Heart left ventricle (tissue), 16 donors: ENCODE measurements around the gene IRX4. TPM values are rescaled to one million over a fixed set of nuclear protein-coding genes. Genes with fewer than 3 reads are reported as not detected.

Experiments
- ATAC-seq, 4 donors: fragments of 200-7000 bp; cut with Tn5 transposase; one replicate each; pipeline ENCODE4 v1.9.1; 2020 to 2022; ENCODE audit warnings: moderate library complexity in 4 of 4, mild to moderate bottlenecking in 3 of 4, moderate number of reproducible peaks in 1 of 4
- DNase-seq, 5 donors: peaks; one replicate each; pipeline ENCODE4 v3.0.0-alpha.2; 2020
- H3K27ac ChIP-seq, 12 donors: fragments of 200-600 bp; sonication (generic) in 4 of 12; one replicate each; pipeline versions ENCODE4 v1.5.0 to v1.8.0; 2016 to 2022; ENCODE audit warnings: mild to moderate bottlenecking in 2 of 12
- H3K27me3 ChIP-seq, 9 donors: fragments of 200-600 bp; sonication (generic) in 2 of 9; one replicate each; pipeline versions ENCODE4 v1.5.1 to v1.8.0; 2016 to 2022; ENCODE audit warnings: mild to moderate bottlenecking in 3 of 9
- H3K36me3 ChIP-seq, 9 donors: fragments of 200-600 bp; sonication (generic) in 2 of 9; one replicate each; pipeline versions ENCODE4 v1.5.0 to v1.8.0; 2018 to 2022; ENCODE audit warnings: mild to moderate bottlenecking in 2 of 9
- H3K4me1 ChIP-seq, 12 donors: fragments of 200-600 bp; sonication (generic) in 4 of 12; one replicate each; pipeline versions ENCODE4 v1.5.0 to v1.8.0; 2016 to 2022; ENCODE audit warnings: mild to moderate bottlenecking in 3 of 12
- H3K4me3 ChIP-seq, 12 donors: fragments of 200-600 bp; sonication (generic) in 4 of 12; one replicate each; pipeline versions ENCODE4 v1.5.0 to v1.8.0; 2017 to 2022; ENCODE audit warnings: mild to moderate bottlenecking in 9 of 12, moderate library complexity in 4 of 12
- H3K9me3 ChIP-seq, 12 donors: fragments of 200-600 bp; sonication (generic) in 4 of 12; one replicate each; pipeline versions ENCODE4 v1.5.0 to v1.8.0; 2016 to 2022; ENCODE audit warnings: mild to moderate bottlenecking in 1 of 12
- POLR2A ChIP-seq, 2 donors: fragments of 450-650 bp; IDR thresholded peaks; one replicate each; pipeline ENCODE4 v1.6.1; 2017; ENCODE audit warnings: antibody characterized with exemption in 2 of 2, mild to moderate bottlenecking in 2 of 2, moderate library complexity in 2 of 2
- WGBS, 4 donors: extraction: QIAGEN DNeasy Blood & Tissue Kit in 2 of 4; methylation state at CpG; one replicate each; pipeline versions ENCODE4 v1.1.5 to v1.1.7; 2013 to 2018; 5-methylcytosine and 5-hydroxymethylcytosine counted together
- intact Hi-C, 10 donors: fragments of 100-400 bp; cut with DNase I; formaldehyde crosslinking; loops; one replicate each; pipeline versions ENCODE4 v1.11.1 to v1.14.2; 2022
- polyA plus RNA-seq, 2 donors: library from polyadenylated mRNA; stranded (reverse); fragments of 200-250 nt; gene quantifications; one replicate each; pipeline ENCODE4 v1.2.3, GENCODE V29; 2013
- total RNA-seq, 9 donors: library from RNA; depleted of rRNA in 2 of 9; stranded (reverse); fragments of >200 nt in 2 of 9; fragmentation: NEBNext Ultra II Directional in 3 of 9; extraction: Animal tissue kit (Norgen Biotek cat#: 25700) in 3 of 9; gene quantifications; one replicate each; pipeline versions ENCODE4 v1.1.0 to v1.2.4, GENCODE V29; 2016 to 2023
- TF ChIP-seq, protein P1 (sequence below), 12 donors: fragments of 200-600 bp; sonication (generic) in 4 of 12; IDR thresholded peaks; one replicate each; pipeline versions ENCODE4 v1.5.0 to v1.8.0; 2018 to 2022; ENCODE audit warnings: antibody characterized with exemption in 12 of 12, mild to moderate bottlenecking in 5 of 12
- donor health status: ischemic (EF 13 %, LVEDD 7.1; RV severe dilation, severe dysfunction).
- donor health status: healthy with polysubstance abuse.
- donor health status: DM: no; HTN: yes; CAD: no.
- donor health status: DM: no; HTN: no; CAD: no.
- donor health status: ischemic (EF 25% LVEDD 6.9; RV normal size, moderate dysfunction).
- donor health status: ischemic (EF 25% LVEDD 5.7; RV mildly dilated, moderate dysfunction).
- donor health status: healthy.
- donor health status: DM: yes; HTN: yes; CAD: no.
- donor health status: ischemic (EF 35%, LVEDD 5.7; RV mildly dilated, moderate dysfunction).
- donor health status: nonischemic (EF 11% LVEDD 7.7; RV severe dilation, severe dysfunction).
- donor health status: DM: yes; HTN: yes; CAD: no.
- donor health status: PGD.
- donor health status: ischemic (EF 29% LVEDD 5.4; RV normal size, mild dysfunction).
- donor health status: nonischemic (EF 23%, LVEDD 6.1; RV moderate dilation, normal function).

Gene IRX4
- total and polyA plus RNA-seq, 11 donors = 8.6 to 32.3 (median 16.3) TPM

DNA sequence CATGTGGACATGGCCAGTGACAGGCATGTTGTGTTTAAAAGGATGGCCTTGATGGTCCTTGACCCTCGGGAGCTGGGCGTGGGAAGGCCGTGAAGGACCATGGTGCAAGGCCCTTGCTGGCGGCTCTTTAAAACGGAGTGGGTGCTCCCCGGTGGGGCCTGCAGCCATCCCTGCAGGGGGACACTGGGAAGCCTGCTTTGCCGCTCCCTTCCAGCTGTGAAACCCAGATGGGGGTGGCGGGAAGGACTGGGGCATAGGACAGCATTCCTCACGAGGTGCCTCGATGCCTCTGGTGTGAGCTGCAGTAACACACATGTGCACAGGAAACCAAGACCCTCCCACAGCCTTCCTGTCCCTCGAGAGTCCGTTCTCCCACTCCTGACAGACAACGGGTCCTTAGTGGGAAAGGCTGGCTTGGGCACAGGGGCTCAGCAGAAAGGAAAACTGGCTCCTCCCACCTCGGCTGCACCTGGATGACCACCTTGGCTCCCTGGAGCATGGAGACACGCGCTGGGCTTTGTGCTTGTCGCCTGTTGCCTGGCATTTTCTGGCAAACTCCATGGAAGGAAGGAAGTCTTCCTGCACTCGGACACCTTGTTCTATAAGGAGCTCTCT is 30.3 kb upstream of the IRX4 start:
- Histone ChIP-seq H3K27me3 (peaks cover 0 to 8% (median 0%) of the 10 kb centered on the region in 9 donors), H3K36me3 (no peaks in the 10 kb centered on the region), H3K4me1 (no peaks in the 10 kb centered on the region), H3K27ac (no peak overlapping the region), H3K4me3 (no peak overlapping the region), H3K9me3 (peaks cover 0 to 5% (median 0%) of the 10 kb centered on the region in 12 donors)
- 82 to 87% (median 84%) methylated on average over 14 to 18 of the region's 18 CpGs for WGBS, 4 donors
- DNase-seq = no peak
- intact Hi-C loops = no loop called here
- no peak for TF ChIP-seq POLR2A (IDR thresholded peaks at IDR 0.05)
- TF ChIP-seq, protein P1, sequence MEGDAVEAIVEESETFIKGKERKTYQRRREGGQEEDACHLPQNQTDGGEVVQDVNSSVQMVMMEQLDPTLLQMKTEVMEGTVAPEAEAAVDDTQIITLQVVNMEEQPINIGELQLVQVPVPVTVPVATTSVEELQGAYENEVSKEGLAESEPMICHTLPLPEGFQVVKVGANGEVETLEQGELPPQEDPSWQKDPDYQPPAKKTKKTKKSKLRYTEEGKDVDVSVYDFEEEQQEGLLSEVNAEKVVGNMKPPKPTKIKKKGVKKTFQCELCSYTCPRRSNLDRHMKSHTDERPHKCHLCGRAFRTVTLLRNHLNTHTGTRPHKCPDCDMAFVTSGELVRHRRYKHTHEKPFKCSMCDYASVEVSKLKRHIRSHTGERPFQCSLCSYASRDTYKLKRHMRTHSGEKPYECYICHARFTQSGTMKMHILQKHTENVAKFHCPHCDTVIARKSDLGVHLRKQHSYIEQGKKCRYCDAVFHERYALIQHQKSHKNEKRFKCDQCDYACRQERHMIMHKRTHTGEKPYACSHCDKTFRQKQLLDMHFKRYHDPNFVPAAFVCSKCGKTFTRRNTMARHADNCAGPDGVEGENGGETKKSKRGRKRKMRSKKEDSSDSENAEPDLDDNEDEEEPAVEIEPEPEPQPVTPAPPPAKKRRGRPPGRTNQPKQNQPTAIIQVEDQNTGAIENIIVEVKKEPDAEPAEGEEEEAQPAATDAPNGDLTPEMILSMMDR (IDR thresholded peaks at IDR 0.05) = no peak
- ATAC-seq = no peak

DNA sequence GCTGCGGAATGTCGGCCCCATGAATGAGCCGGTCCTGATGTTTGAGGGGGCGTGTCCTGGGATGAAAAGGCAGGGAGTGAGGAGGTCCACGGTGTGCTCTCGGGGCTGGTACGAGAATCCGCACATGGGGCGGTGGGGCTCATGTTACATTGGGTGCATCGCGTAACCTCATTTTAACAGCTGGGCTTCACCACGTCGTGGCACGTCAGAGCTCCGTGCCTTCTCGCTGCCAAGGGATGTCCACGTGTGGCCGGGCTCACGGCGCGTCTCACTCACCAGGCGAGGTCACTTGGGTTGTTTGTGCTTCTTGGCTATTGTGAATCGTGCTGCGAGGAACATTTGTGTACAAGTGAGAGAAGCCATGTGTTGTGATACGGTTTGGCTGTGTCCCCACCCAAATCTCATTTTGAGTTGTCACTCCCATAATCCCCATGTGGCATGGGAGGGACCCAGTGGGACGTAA is 29.1 kb upstream of the IRX4 start:
- Histone ChIP-seq H3K4me3 (no peak overlapping the region), H3K27ac (no peak overlapping the region), H3K4me1 (no peaks in the 10 kb centered on the region), H3K9me3 (peaks cover 0 to 5% (median 0%) of the 10 kb centered on the region in 12 donors), H3K36me3 (no peaks in the 10 kb centered on the region), H3K27me3 (peaks cover 0 to 8% (median 0%) of the 10 kb centered on the region in 9 donors)
- ATAC-seq (no peak), DNase-seq (no peak)
- intact Hi-C loops = no loop called here
- 82 to 92% (median 89%) methylated on average over 23 to 26 of the region's 26 CpGs for WGBS, 4 donors
- TF ChIP-seq POLR2A (IDR thresholded peaks at IDR 0.05) = no peak
- TF ChIP-seq, protein P1 (IDR thresholded peaks at IDR 0.05) = no peak

DNA sequence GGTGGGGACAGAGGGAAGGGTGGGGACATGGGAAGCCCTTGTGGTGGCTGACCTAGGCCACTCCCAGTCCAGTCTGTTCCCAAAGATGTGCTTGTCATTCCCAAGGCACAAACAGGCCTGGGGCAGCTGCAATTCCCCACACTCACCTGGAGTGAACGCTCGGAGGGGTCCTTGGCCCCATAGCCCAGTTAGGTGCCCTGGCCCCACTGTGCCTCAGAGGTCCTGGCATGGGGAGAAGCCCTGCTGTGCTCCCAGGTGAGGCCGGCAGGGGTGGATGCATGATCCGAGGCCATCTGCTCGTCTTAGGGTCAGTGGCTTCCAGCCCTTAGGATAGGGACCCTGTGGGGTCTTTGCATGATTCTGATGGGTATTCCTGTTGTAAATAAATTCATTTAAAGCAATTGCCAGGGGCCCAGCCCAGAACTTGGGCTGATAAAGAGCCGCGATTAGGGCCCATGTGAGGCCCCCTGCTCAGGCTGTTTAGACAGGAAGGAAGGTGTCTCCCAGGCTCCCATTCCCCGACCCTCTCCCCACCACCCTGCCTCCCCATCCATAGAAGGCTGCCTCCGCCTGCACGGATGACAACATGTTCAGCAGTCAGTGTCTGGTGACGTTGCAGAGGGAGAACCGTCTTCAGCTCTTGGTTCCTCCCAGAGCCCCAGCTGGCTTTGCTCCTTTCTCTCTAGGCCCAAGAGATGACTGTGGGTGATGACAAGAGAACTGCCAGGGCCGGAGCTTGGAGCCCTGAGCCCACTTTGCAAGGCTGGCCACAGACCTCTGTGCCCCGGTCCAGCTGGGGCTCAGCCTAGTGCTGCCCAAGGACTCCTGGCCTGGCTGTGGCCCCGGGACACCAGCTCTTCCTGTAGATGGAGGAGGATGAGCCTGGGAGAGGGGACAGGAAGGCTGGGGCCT is 28.4 kb upstream of the IRX4 start:
- no peak for ATAC-seq
- no peaks in the 10 kb centered on the region for H3K36me3 ChIP-seq
- no peaks in the 10 kb centered on the region for H3K4me1 ChIP-seq
- no peak overlapping the region for H3K27ac ChIP-seq
- H3K9me3 ChIP-seq = peaks cover 0 to 5% (median 0%) of the 10 kb centered on the region in 12 donors
- DNase-seq = no peak
- H3K4me3 ChIP-seq = no peak overlapping the region
- TF ChIP-seq, protein P1 (IDR thresholded peaks at IDR 0.05) = no peak
- TF ChIP-seq POLR2A (IDR thresholded peaks at IDR 0.05) = no peak
- WGBS, 4 donors = 67 to 83% (median 69%) methylated on average over 12 to 15 of the region's 15 CpGs
- intact Hi-C loops = no loop called here
- H3K27me3 ChIP-seq = peaks cover 0 to 2% (median 0%) of the 10 kb centered on the region in 9 donors
